BJ (cell line): ENCODE measurements around the gene MTOR. TPM values are rescaled to one million over a fixed set of nuclear protein-coding genes. Genes with fewer than 3 reads are reported as not detected.

Source experiments
- CTCF ChIA-PET: fragments of 350-600 bp; formaldehyde crosslinking; extraction: SDS; loops from one replicate; lab custom pipeline; 2021; ENCODE audit warnings: antibody characterized with exemption, inconsistent platforms; lab: Yijun Ruan, JAX
- POLR2A ChIA-PET: fragments of 300-600 bp; sonication (Branson Sonifier 250); formaldehyde crosslinking; extraction: SDS; loops from one replicate; lab custom pipeline; 2021; ENCODE audit warnings: antibody characterized with exemption; lab: Charles Lee
- DNase-seq: peaks from one replicate; pipeline ENCODE4 v3.0.0-alpha.2; 2011; ENCODE audit warnings: low read depth
- H3K27me3 ChIP-seq: 2 replicates; pipeline ENCODE4 v1.6.0; 2011; ENCODE audit warnings: low read length; ENCODE audit not compliant: control insufficient read depth, insufficient read depth
- H3K36me3 ChIP-seq: 2 replicates; pipeline ENCODE4 v1.5.1; 2011; ENCODE audit warnings: low read length; ENCODE audit not compliant: control insufficient read depth, insufficient read depth
- H3K4me3 ChIP-seq: 2 replicates; pipeline ENCODE4 v1.5.1; 2011; ENCODE audit warnings: low read depth, mild to moderate bottlenecking, control low read depth, low read length
- CTCF ChIP-seq: IDR thresholded peaks from 2 replicates; pipeline ENCODE4 v1.5.1; 2011; ENCODE audit warnings: low read depth, mild to moderate bottlenecking, control low read depth, inconsistent platforms, low read length, moderate library complexity; ENCODE audit not compliant: insufficient read depth
- polyA plus RNA-seq: library from polyadenylated mRNA; depleted of rRNA; stranded (reverse); fragments of >200 nt; gene quantifications from 2 replicates; pipeline ENCODE4 v1.2.3, GENCODE V29; 2011

The MTOR gene
- polyA plus RNA-seq, 1 experiment, result 31.6 TPM

GRCh38 chr1:11207898-11208611 lies 54.3 kb downstream of the MTOR start:
- no peaks in the 10 kb centered on the region for H3K27me3 ChIP-seq
- peaks cover 17% of the 10 kb centered on the region for H3K36me3 ChIP-seq
- H3K4me3 ChIP-seq, result no peak overlapping the region
- TF ChIP-seq CTCF, result no peak
- no peak for DNase-seq
- ChIA-PET CTCF (interaction anchor here (1.2 to 1.4 kb wide), 2 partner anchors 35 to 170 kb away, joined by 3 to 4 read pairs; no protein-coding TSS in a partner anchor), POLR2A (interaction anchor here (0.6 kb wide), 1 partner anchor 29 kb away, joined by 3 read pairs; no protein-coding TSS in a partner anchor)

GRCh38 chr1:11204396-11205190 lies 57.8 kb downstream of the MTOR start:
- DNase-seq, result no peak
- ChIA-PET POLR2A (no interaction called here), CTCF (interaction anchor here (1.6 kb wide), 1 partner anchor 12 kb away, joined by 4 read pairs; no protein-coding TSS in a partner anchor)
- H3K27me3 ChIP-seq, result no peaks in the 10 kb centered on the region
- no peak overlapping the region for H3K4me3 ChIP-seq
- TF ChIP-seq CTCF, result no peak
- H3K36me3 ChIP-seq, result peaks cover 8% of the 10 kb centered on the region

GRCh38 chr1:11198851-11199594 lies 63.3 kb downstream of the MTOR start:
- no peaks in the 10 kb centered on the region for H3K27me3 ChIP-seq
- DNase-seq, result no peak
- peaks cover 20% of the 10 kb centered on the region for H3K36me3 ChIP-seq
- no peak overlapping the region for H3K4me3 ChIP-seq
- ChIA-PET POLR2A (no interaction called here), CTCF (no interaction called here)
- TF ChIP-seq CTCF, result no peak

GRCh38 chr1:11198257-11198656 lies 64.1 kb downstream of the MTOR start:
- CTCF ChIA-PET, result no interaction called here
- POLR2A ChIA-PET, result no interaction called here
- no peak overlapping the region for H3K4me3 ChIP-seq
- no peak for DNase-seq
- H3K27me3 ChIP-seq, result no peaks in the 10 kb centered on the region
- TF ChIP-seq CTCF, result no peak
- peaks cover 20% of the 10 kb centered on the region for H3K36me3 ChIP-seq
